T-helper 17 cell (primary cell): ENCODE data around the gene SLC12A9. TPM values are rescaled to one million over a fixed set of nuclear protein-coding genes. Genes with fewer than 3 reads are reported as not detected.
"Not testable (repeated sequence)": the region's sequence is repeated elsewhere in the genome, so short reads cannot be mapped to it uniquely, and the experiment has no call there.

Experiments used
- ATAC-seq: fragments of 150-1000 bp; cut with Tn5 transposase; 2 replicates; pipeline ENCODE4 v1.10.0; 2021; ENCODE audit warnings: mild to moderate bottlenecking, moderate library complexity
- DNase-seq, 3 donors: peaks; one replicate each; pipeline versions ENCODE4 v3.0.0 to v3.0.0-alpha.2; 2020 to 2021
- H3K9me3 ChIP-seq: one replicate; pipeline ENCODE4 v1.7.0; 2013; ENCODE audit warnings: low read length, mild to moderate bottlenecking; ENCODE audit not compliant: control insufficient read depth, poor library complexity, severe bottlenecking
- H3K27ac Mint-ChIP-seq: one replicate; pipeline ENCODE4 v1.8.0; 2022; ENCODE audit warnings: mild to moderate bottlenecking, moderate library complexity, mixed read lengths
- H3K27me3 Mint-ChIP-seq: one replicate; pipeline ENCODE4 v1.8.0; 2022; ENCODE audit warnings: mixed read lengths
- H3K36me3 Mint-ChIP-seq: one replicate; pipeline ENCODE4 v1.8.0; 2022; ENCODE audit warnings: low read depth, mixed read lengths
- H3K4me1 Mint-ChIP-seq: one replicate; pipeline ENCODE4 v1.8.0; 2022; ENCODE audit warnings: mild to moderate bottlenecking, mixed read lengths
- H3K4me3 Mint-ChIP-seq: one replicate; pipeline ENCODE4 v1.8.0; 2022; ENCODE audit warnings: mild to moderate bottlenecking, moderate library complexity, mixed read lengths
- total RNA-seq, 4 donors: library from RNA in 2 of 4; stranded (reverse) in 2 of 4; gene quantifications; one replicate each; pipeline ENCODE4 v1.2.3 and lab custom pipeline; 2022 to 2026

Gene SLC12A9
- total RNA-seq, 2 donors from 2014 or later, result 43.9 to 50.9 TPM

DNA sequence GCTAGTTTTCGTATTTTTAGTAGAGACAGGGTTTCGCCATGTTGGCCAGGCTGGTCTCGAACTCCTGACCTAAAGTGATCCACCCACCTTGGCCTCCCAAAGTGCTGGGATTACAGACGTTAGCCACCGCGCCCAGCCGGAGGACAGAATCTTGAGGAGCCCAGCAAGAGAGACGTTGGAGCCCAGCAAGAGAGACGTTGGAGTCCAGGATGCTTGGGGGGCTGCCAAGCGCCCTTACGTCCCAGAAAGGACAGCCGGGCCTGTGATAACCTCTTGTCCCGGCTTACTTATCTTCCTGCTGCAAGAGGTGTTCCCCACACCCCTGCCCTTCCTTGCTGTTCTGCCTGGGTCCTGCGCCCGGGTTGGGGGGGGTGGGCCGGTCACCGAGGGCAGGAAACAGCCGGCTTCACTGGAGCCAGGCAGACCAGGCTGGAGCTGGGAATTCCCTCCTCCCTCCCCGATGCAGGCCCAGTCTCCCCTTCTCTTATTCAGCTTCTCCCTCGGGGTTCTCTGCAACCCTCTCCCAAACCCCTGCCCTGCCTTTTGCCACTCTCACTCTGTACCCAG lies 23.3 kb upstream of the SLC12A9 start:
- peaks cover 13% of the 10 kb centered on the region for H3K36me3 Mint-ChIP-seq
- no peak overlapping the region for H3K4me3 Mint-ChIP-seq
- DNase-seq, result no peak
- no peak overlapping the region for H3K27ac Mint-ChIP-seq
- peaks cover 46% of the 10 kb centered on the region for H3K27me3 Mint-ChIP-seq
- H3K9me3 ChIP-seq, result no peaks in the 10 kb centered on the region
- H3K4me1 Mint-ChIP-seq, result peaks cover 25% of the 10 kb centered on the region
- ATAC-seq, result no peak

DNA sequence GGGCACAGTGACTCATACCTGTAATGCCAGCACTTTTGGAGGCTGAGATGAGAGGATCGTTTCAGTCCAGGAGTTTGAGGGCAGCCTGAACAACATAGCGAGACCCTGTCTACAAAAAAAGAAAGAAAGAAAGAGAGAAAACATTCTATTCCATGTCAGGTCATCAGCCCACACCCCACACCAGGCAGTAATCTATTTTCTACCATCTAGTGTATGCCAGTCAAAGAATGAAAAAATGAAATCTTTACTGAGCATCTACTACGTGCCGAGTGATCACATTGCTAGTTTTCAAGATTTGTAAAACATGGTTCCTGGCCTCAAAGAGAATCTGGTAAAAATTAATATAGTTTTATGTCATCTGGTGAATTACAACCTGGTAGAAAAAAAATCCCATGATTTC lies 22.1 kb upstream of the SLC12A9 start:
- ATAC-seq, result no peak
- Mint-ChIP-seq H3K36me3 (peaks cover 13% of the 10 kb centered on the region), H3K27me3 (peaks cover 36% of the 10 kb centered on the region), H3K4me1 (peaks cover 23% of the 10 kb centered on the region), H3K4me3 (no peak overlapping the region), H3K27ac (no peak overlapping the region)
- no peak for DNase-seq
- no peaks in the 10 kb centered on the region for H3K9me3 ChIP-seq

GRCh38 chr7:100832281-100832633 lies 20.3 kb upstream of the SLC12A9 start:
- no peak for ATAC-seq

GRCh38 chr7:100835903-100836811 lies 16.4 kb upstream of the SLC12A9 start:
- DNase-seq, result no peak
- Mint-ChIP-seq H3K27ac (peak overlapping the region; percentile 57), H3K36me3 (peaks cover 5% of the 10 kb centered on the region), H3K4me3 (peak overlapping the region; percentile 80), H3K4me1 (peaks cover 8% of the 10 kb centered on the region), H3K27me3 (peaks cover 8% of the 10 kb centered on the region)
- no peaks in the 10 kb centered on the region for H3K9me3 ChIP-seq
- no peak for ATAC-seq

More at GRCh38 chr7:100832281-100832633, 20.3 kb upstream of the SLC12A9 start:
- Mint-ChIP-seq H3K27me3 (peaks cover 23% of the 10 kb centered on the region), H3K4me1 (peaks cover 15% of the 10 kb centered on the region), H3K27ac (no peak overlapping the region), H3K4me3 (no peak overlapping the region), H3K36me3 (peaks cover 9% of the 10 kb centered on the region)
- H3K9me3 ChIP-seq, result no peaks in the 10 kb centered on the region
- no peak for DNase-seq

DNA sequence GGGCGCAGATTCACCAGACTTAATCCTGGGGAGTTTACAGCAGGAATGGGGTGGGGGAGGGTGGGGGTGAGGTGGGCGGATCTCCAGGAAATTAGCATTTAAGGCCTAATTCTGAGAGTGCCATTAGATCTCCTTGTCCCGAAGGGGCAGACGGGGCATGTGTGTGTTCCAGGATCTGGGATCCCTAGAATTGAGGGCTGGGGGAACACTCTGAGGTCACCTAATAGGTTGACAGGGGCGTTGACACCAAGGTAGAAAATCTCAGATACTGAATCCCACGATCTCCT lies 15.8 kb upstream of the SLC12A9 start:
- no peak for ATAC-seq
- H3K4me1 Mint-ChIP-seq, result peaks cover 8% of the 10 kb centered on the region
- peak overlapping the region; percentile 63 for H3K27ac Mint-ChIP-seq
- DNase-seq, result no peak
- H3K36me3 Mint-ChIP-seq, result peaks cover 5% of the 10 kb centered on the region
- H3K27me3 Mint-ChIP-seq, result peaks cover 2% of the 10 kb centered on the region
- H3K4me3 Mint-ChIP-seq, result peak overlapping the region; percentile 80
- no peaks in the 10 kb centered on the region for H3K9me3 ChIP-seq

DNA sequence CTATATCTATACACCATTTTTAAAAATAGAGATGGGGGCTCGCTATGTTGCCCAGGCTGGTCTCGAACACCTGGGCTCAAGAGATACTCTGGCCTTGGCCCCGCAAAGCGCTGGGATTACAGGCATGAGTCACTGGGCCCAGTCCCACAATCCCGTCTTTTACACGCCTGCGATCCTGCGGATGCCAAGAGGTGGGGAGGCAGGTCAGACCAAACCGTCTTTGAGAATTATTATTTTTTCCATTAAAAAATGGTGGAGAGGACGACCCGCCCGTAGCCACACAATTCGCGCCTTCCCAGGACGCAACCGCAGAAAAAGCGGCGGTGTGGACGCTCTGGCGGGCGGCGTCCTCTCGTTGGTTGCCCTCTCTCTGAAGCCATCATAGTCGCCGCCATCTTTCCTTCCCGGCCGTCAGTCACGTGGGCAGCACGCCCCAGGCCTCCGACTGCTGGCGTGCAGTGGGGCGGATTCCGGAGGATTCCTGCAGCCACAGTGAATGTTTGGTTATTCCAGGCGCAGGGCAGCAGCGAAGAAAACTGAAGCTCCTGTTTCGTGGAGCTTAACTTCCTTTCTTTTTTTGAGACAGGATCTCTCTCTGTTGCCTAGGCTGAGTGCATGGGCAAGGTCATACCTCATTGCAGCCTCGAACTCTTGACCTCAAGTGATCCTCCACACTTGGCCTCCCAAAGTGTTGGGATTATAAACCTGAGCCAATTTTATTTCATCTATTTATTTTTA lies 15.2 kb upstream of the SLC12A9 start:
- DNase-seq (peak; percentile 47 to 55 (median 49)), ATAC-seq (peak; percentile 99)
- Mint-ChIP-seq H3K36me3 (peaks cover 5% of the 10 kb centered on the region), H3K4me1 (peaks cover 8% of the 10 kb centered on the region), H3K4me3 (peak overlapping the region; percentile 80), H3K27ac (peak overlapping the region; percentile 63), H3K27me3 (no peaks in the 10 kb centered on the region)
- H3K9me3 ChIP-seq, result no peaks in the 10 kb centered on the region

- no peaks in the 10 kb centered on the region for H3K9me3 ChIP-seq
- Mint-ChIP-seq H3K36me3 (peaks cover under 1% of the 10 kb centered on the region), H3K4me3 (no peak overlapping the region), H3K27me3 (no peaks in the 10 kb centered on the region), H3K27ac (no peak overlapping the region), H3K4me1 (peaks cover 8% of the 10 kb centered on the region)
- no peak for DNase-seq
- ATAC-seq, result no peak
Measured at GRCh38 chr7:100839361-100839760, 13.2 kb upstream of the SLC12A9 start.

DNA sequence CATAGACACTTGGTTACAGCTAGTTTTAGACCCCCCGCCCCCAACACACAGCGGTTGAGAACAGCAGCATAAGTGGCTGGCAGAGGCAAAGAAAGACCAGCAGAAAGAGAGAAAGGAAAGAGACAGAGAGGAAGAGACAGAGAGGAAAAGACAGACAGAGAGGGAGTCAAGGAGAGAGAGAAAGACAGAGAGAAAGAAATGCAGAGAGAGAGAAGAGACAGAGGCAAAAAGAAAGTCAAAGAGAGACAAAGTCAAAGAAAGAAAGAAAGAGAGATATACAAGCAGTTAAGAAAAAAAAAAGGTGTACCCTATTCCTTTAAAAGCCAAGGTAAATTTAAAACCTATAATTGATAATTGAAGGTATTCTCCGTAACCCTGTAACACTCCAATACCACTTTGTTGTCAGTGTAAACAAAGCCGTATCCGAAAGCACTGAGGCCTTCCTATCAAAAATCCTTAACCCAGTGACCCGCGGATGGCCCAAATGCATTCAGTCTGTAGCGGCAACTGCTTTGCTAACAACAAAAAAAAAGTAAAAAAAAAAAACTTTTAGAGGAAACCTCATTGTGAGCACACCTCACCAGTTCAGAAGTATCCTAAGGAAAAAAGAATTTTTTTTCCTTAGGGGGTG lies 11.9 kb upstream of the SLC12A9 start:
- no peaks in the 10 kb centered on the region for H3K36me3 Mint-ChIP-seq
- ATAC-seq (no peak), DNase-seq (no peak)
- no peak overlapping the region for H3K27ac Mint-ChIP-seq
- H3K4me1 Mint-ChIP-seq, result peaks cover 8% of the 10 kb centered on the region
- no peaks in the 10 kb centered on the region for H3K9me3 ChIP-seq
- no peaks in the 10 kb centered on the region for H3K27me3 Mint-ChIP-seq
- H3K4me3 Mint-ChIP-seq, result peak overlapping the region; percentile 69

GRCh38 chr7:100847360-100847759 lies 5.2 kb upstream of the SLC12A9 start:
- no peak overlapping the region for H3K4me3 Mint-ChIP-seq
- H3K4me1 Mint-ChIP-seq, result peaks cover 8% of the 10 kb centered on the region
- no peaks in the 10 kb centered on the region for H3K9me3 ChIP-seq
- no peak overlapping the region for H3K27ac Mint-ChIP-seq
- H3K36me3 Mint-ChIP-seq, result no peaks in the 10 kb centered on the region
- H3K27me3 Mint-ChIP-seq, result no peaks in the 10 kb centered on the region
- no peak for ATAC-seq
- DNase-seq, result no peak

DNA sequence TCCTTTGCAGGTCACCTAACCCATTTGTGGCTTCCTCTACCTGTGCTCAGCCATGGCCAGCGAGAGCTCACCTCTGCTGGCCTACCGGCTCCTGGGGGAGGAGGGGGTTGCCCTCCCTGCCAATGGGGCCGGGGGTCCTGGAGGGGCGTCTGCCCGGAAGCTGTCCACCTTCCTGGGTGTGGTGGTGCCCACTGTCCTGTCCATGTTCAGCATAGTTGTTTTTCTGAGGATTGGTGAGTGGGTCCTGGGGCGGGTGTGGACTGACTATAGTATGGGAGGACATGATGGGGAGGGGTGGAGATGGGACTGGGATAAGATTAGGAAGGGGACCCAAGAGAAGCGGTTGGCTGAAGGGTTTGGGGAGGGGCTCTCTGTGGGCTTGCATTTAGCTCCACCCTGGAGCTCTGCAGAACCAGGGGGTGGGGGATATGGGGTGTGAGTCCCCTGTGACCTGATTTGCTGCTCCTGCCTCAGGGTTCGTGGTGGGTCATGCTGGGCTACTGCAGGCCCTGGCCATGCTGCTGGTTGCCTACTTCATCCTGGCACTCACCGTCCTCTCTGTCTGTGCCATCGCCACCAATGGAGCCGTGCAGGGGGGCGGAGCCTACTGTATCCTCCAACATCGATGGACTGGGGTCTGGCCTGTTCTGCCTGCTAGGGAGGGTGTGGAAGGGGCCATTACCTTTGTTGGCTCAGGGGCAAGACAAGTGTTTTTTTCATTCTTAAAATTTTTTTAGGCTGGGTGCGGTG lies 1.8 kb downstream of the SLC12A9 start:
- H3K27ac Mint-ChIP-seq, result peak overlapping the region; percentile 47
- H3K9me3 ChIP-seq, result no peaks in the 10 kb centered on the region
- H3K27me3 Mint-ChIP-seq, result no peaks in the 10 kb centered on the region
- peaks cover 33% of the 10 kb centered on the region for H3K4me1 Mint-ChIP-seq
- ATAC-seq (no peak), DNase-seq (no peak)
- no peaks in the 10 kb centered on the region for H3K36me3 Mint-ChIP-seq
- peak overlapping the region; percentile 97 for H3K4me3 Mint-ChIP-seq

DNA sequence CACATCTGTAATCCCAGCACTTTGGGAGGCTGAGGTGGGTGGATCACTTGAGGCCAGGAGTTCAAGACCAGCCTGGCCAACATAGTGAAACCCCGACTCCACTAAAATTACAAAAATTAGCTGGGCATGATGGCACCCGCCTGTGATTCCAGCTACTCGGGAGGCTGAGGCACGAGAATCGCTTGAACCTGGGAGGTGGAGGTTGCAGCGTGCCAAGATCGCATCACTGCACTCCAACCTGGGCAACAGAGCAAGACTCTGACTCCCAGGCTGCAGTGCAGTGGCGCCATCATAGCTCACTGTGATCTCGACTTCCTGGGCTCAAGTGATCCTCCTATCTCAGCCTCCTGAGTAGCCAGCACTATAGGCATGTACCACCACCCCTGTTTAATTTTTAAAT lies 2.4 kb downstream of the SLC12A9 start:
- not testable (repeated sequence) for H3K27me3 Mint-ChIP-seq, H3K4me3 Mint-ChIP-seq, H3K27ac Mint-ChIP-seq, DNase-seq, H3K9me3 ChIP-seq, H3K36me3 Mint-ChIP-seq, ATAC-seq
- H3K4me1 Mint-ChIP-seq, result peaks cover 36% of the 10 kb centered on the region

DNA sequence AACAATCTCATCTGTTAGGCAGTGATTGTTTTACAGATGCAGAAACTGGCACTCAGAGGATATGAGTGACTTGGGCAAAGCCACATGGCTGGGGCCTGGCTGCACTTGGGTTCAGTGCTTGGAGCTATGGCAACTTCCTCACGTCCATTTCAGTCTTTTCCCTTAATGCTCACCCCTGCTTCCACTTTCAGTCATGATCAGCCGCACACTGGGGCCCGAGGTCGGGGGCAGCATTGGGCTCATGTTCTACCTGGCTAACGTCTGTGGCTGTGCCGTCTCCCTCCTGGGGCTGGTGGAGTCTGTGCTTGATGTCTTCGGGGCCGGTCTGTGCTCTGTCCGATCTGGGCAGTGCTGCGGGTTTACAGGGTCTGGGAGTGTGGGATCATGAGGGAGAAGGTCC lies 3.0 kb downstream of the SLC12A9 start:
- H3K4me3 Mint-ChIP-seq, result peak overlapping the region; percentile 12
- DNase-seq, result no peak
- no peak overlapping the region for H3K27ac Mint-ChIP-seq
- ATAC-seq, result no peak
- H3K36me3 Mint-ChIP-seq, result no peaks in the 10 kb centered on the region
- H3K27me3 Mint-ChIP-seq, result no peaks in the 10 kb centered on the region
- H3K4me1 Mint-ChIP-seq, result peaks cover 39% of the 10 kb centered on the region
- no peaks in the 10 kb centered on the region for H3K9me3 ChIP-seq
